GM12878 (cell line): Measurements from ENCODE around the gene IQGAP2. TPM values are rescaled to one million over a fixed set of nuclear protein-coding genes. Genes with fewer than 3 reads are reported as not detected.

Source experiments
- ATAC-seq: fragments of 200-7000 bp; cut with Tn5 transposase; 3 replicates; pipeline ENCODE4 v1.9.1; 2020; ENCODE audit warnings: mild to moderate bottlenecking, moderate library complexity
- BruUV-seq: library from RNA; stranded (reverse); fragments of 400-500 nt; replicated peaks from 2 replicates; lab custom pipeline; 2021; lab: Mats Ljungman, UMichigan
- CTCF ChIA-PET: fragments of 300-600 bp; sonication (Branson Sonifier 250); formaldehyde crosslinking; extraction: SDS; loops from one replicate; lab custom pipeline; 2021; ENCODE audit warnings: inconsistent platforms; lab: Yijun Ruan, JAX
- POLR2A ChIA-PET: fragments of 350-600 bp; formaldehyde crosslinking; extraction: SDS; loops from one replicate; lab custom pipeline; 2021; ENCODE audit warnings: inconsistent platforms; lab: Charles Lee
- RAD21 ChIA-PET: fragments of 300-600 bp; sonication (Branson Sonifier 250); formaldehyde crosslinking; loops from one replicate; lab custom pipeline; 2023; ENCODE audit warnings: antibody characterized with exemption; ENCODE audit not compliant: unreplicated experiment; lab: Charles Lee
- SMC1A ChIA-PET: fragments of 300-600 bp; sonication (Branson Sonifier 250); formaldehyde crosslinking; loops from one replicate; lab custom pipeline; 2023; ENCODE audit not compliant: unreplicated experiment, uncharacterized antibody; lab: Charles Lee
- DNase-seq: peaks from one replicate; pipeline ENCODE4 v3.0.0-alpha.2; 2011; ENCODE audit warnings: low read depth, low spot score
- FAIRE-seq: peaks from 3 replicates; lab custom pipeline; 2011; peaks lifted over from hg19 to GRCh38; lab: Jason Lieb, UNC
- H2AFZ ChIP-seq: 2 replicates; pipeline ENCODE4 v1.6.0; 2011; ENCODE audit warnings: low read depth, low read length, control low read depth; ENCODE audit not compliant: control insufficient read depth
- H3K27ac ChIP-seq: 2 replicates; pipeline ENCODE4 v1.5.1; 2011; ENCODE audit warnings: control low read depth; ENCODE audit not compliant: control insufficient read depth, insufficient read depth
- H3K27me3 ChIP-seq, 2 experiments: replicated peaks in 1 of 2; 2 replicates each; pipeline versions ENCODE4 v1.6.0 to v1.6.1; 2011; ENCODE audit warnings: low read length in 1 of 2; ENCODE audit not compliant: control insufficient read depth in 2 of 2, insufficient read depth in 2 of 2
- H3K36me3 ChIP-seq, 2 experiments: 2 replicates each; pipeline ENCODE4 v1.5.1; 2011; ENCODE audit warnings: low read length in 1 of 2; ENCODE audit not compliant: control insufficient read depth in 2 of 2, insufficient read depth in 2 of 2
- H3K4me1 ChIP-seq: 2 replicates; pipeline ENCODE4 v1.6.1; 2011; ENCODE audit warnings: mild to moderate bottlenecking, low read length, moderate library complexity, mixed read lengths; ENCODE audit not compliant: control insufficient read depth, insufficient read depth
- H3K4me2 ChIP-seq: 2 replicates; pipeline ENCODE4 v1.6.0; 2011; ENCODE audit warnings: control low read depth; ENCODE audit not compliant: control insufficient read depth, insufficient read depth
- H3K4me3 ChIP-seq: fragments of 200-600 bp; sonication (generic); 2 replicates; pipeline ENCODE4 v1.5.1; 2016
- H3K79me2 ChIP-seq: 2 replicates; pipeline ENCODE4 v1.6.0; 2011; ENCODE audit warnings: low read length; ENCODE audit not compliant: control insufficient read depth, insufficient read depth
- H3K9ac ChIP-seq: 2 replicates; pipeline ENCODE4 v1.8.0; 2011; ENCODE audit warnings: low read length, control low read depth, mixed read lengths; ENCODE audit not compliant: control insufficient read depth, insufficient read depth
- H3K9me3 ChIP-seq: replicated peaks from 3 replicates; pipeline ENCODE4 v1.5.1; 2011; ENCODE audit warnings: mild to moderate bottlenecking, low read length; ENCODE audit not compliant: control insufficient read depth, insufficient read depth
- H4K20me1 ChIP-seq: 2 replicates; pipeline ENCODE4 v1.6.0; 2011; ENCODE audit not compliant: control insufficient read depth, insufficient read depth
- BACH1 ChIP-seq: fragments of 450-650 bp; IDR thresholded peaks from 2 replicates; pipeline ENCODE4 v1.6.1; 2017; ENCODE audit warnings: mild to moderate bottlenecking, borderline replicate concordance
- CBFB ChIP-seq: IDR thresholded peaks from 2 replicates; pipeline ENCODE4 v1.6.1; 2016; ENCODE audit warnings: antibody characterized with exemption, low read depth
- E2F8 ChIP-seq: fragments of 450-650 bp; IDR thresholded peaks from 2 replicates; pipeline ENCODE4 v1.6.1; 2018; ENCODE audit warnings: mild to moderate bottlenecking, low read depth, moderate library complexity; ENCODE audit not compliant: partially characterized antibody
- ETV6 ChIP-seq, 2 experiments: fragments of 450-650 bp in 1 of 2; IDR thresholded peaks in 1 of 2; conservative IDR thresholded peaks in 1 of 2; 2 replicates each; pipeline ENCODE4 v1.6.1; 2014; ENCODE audit warnings: antibody characterized with exemption in 1 of 2, borderline replicate concordance in 1 of 2, low read depth in 1 of 2, mild to moderate bottlenecking in 1 of 2, moderate library complexity in 1 of 2
- FOS ChIP-seq: IDR thresholded peaks from 3 replicates; pipeline ENCODE4 v1.6.1; 2011; ENCODE audit warnings: borderline replicate concordance; ENCODE audit not compliant: insufficient read length; ENCODE audit errors: extremely low read depth
- FOXK2 ChIP-seq: fragments of 450-650 bp; IDR thresholded peaks from 2 replicates; pipeline ENCODE4 v1.6.1; 2017; ENCODE audit warnings: mild to moderate bottlenecking, moderate library complexity
- NFYB ChIP-seq: IDR thresholded peaks from 2 replicates; pipeline ENCODE4 v1.6.1; 2011; ENCODE audit warnings: low read depth, mild to moderate bottlenecking, low read length, improper control_type of control experiment, moderate library complexity; ENCODE audit not compliant: insufficient read depth
- NKRF ChIP-seq: fragments of 450-650 bp; conservative IDR thresholded peaks from 2 replicates; pipeline ENCODE4 v1.6.1; 2017; ENCODE audit warnings: mild to moderate bottlenecking, moderate library complexity
- PAX5 ChIP-seq: IDR thresholded peaks from 2 replicates; pipeline ENCODE4 v1.6.1; 2011; ENCODE audit warnings: low read depth, low read length, borderline replicate concordance
- RBBP5 ChIP-seq: fragments of 200-600 bp; sonication (generic); conservative IDR thresholded peaks from 2 replicates; pipeline ENCODE4 v1.6.1; 2016
- RCOR1 ChIP-seq: conservative IDR thresholded peaks from 2 replicates; pipeline ENCODE4 v1.6.1; 2012; ENCODE audit warnings: low read depth, low read length, improper control_type of control experiment
- TARDBP ChIP-seq: IDR thresholded peaks from 2 replicates; pipeline ENCODE4 v1.6.1; 2016; ENCODE audit warnings: borderline replicate concordance
- ZNF274 ChIP-seq: IDR thresholded peaks from one replicate; pipeline ENCODE4 v1.8.0; 2011; ENCODE audit not compliant: insufficient read length, insufficient read depth
- ZNF384 ChIP-seq: IDR thresholded peaks from 2 replicates; pipeline ENCODE4 v1.6.1; 2012; ENCODE audit warnings: low read depth, mild to moderate bottlenecking, low read length, improper control_type of control experiment, borderline replicate concordance
- ZSCAN29 ChIP-seq: fragments of 450-650 bp; IDR thresholded peaks from 2 replicates; pipeline ENCODE4 v1.6.1; 2017; ENCODE audit warnings: mild to moderate bottlenecking, moderate library complexity
- WGBS: methylation state at CpG from one replicate; pipeline ENCODE4 v1.1.6; 2016; ENCODE audit warnings: low lambda C conversion rate; ENCODE audit not compliant: insufficient replicate concordance, insufficient coverage; ENCODE audit errors: missing lambda C conversion rate; 5-methylcytosine and 5-hydroxymethylcytosine counted together
- in situ Hi-C: fragments of 300-500 bp; cut with MboI; formaldehyde crosslinking; loops from 9 replicates; pipeline ENCODE4 v1.14.3; 2018; ENCODE audit warnings: mixed read lengths
- intact Hi-C: fragments of 100-400 bp; cut with micrococcal nuclease; formaldehyde crosslinking; loops from one replicate; pipeline ENCODE4 v1.14.2; 2022; ENCODE audit not compliant: unreplicated experiment
- polyA plus RNA-seq, 11 experiments: library from polyadenylated mRNA; depleted of rRNA in 4 of 11; unstranded in 6 of 11; stranded (reverse) in 5 of 11; fragments of >200 nt; fragmentation: Nextera tagmentation in 4 of 11; fragmentation: Illumina TruSeq in 1 of 11; extraction: Ambion mirVana in 4 of 11; extraction: Trizol in 1 of 11; gene quantifications; 1 replicate in 1 of 11; 2 replicates in 10 of 11; pipeline versions ENCODE4 v1.2.1 to v1.2.3, GENCODE V29; 2011 to 2016; ENCODE audit warnings: inconsistent platforms in 2 of 11, missing spikeins in 2 of 11, low read depth in 1 of 11
- total RNA-seq, 4 experiments: library from RNA; depleted of rRNA in 3 of 4; stranded (reverse); fragments of >200 nt in 3 of 4; fragmentation: Illumina TruSeq in 1 of 4; extraction: Trizol in 1 of 4; gene quantifications; 2 replicates each; pipeline versions ENCODE4 v1.2.1 to v1.2.3, GENCODE V29; 2013 to 2021

The IQGAP2 gene
- total and polyA plus RNA-seq, 10 of the 15 experiments (the other 5 are each of a cell fraction or from before 2014, with no cell fraction given): 14.5 to 41.4 (median 21.8) TPM

- H3K79me2 ChIP-seq: no peaks in the 10 kb centered on the region
- no peak overlapping the region for H3K4me2 ChIP-seq
- RAD21 ChIA-PET: no interaction called here
- DNase-seq: no peak
- no peaks in the 10 kb centered on the region for H3K9me3 ChIP-seq
- TF ChIP-seq RBBP5 (no peak), FOXK2 (no peak), ZNF384 (no peak), CBFB (no peak), NFYB (no peak), ZNF274 (no peak), E2F8 (no peak), ZSCAN29 (no peak), PAX5 (no peak), NKRF (no peak), RCOR1 (no peak), FOS (no peak), BACH1 (no peak), ETV6 (conservative IDR thresholded peaks at IDR 0.05 in 1 of 2, IDR thresholded peaks at IDR 0.05 in 1 of 2; ENCODE audit: borderline replicate concordance in 1 of 2, low read depth in 1 of 2) (no peak), TARDBP (no peak)
- TF ChIP-seq, all 136 proteins: peak for 0
- H4K20me1 ChIP-seq: no peaks in the 10 kb centered on the region
- no TSS peak for BruUV-seq
- in situ Hi-C loops: no loop called here
- no peak for FAIRE-seq
- ATAC-seq: no peak
- intact Hi-C loops: no loop called here
- H3K36me3 ChIP-seq: no peaks in the 10 kb centered on the region
- no peak overlapping the region for H3K27ac ChIP-seq
- no peak overlapping the region for H2AFZ ChIP-seq
- H3K27me3 ChIP-seq: no peaks in the 10 kb centered on the region
- ChIA-PET CTCF (interaction anchor here (1.3 to 1.5 kb wide), 2 partner anchors 13 to 219 kb away, joined by 3 read pairs; no protein-coding TSS in a partner anchor), POLR2A (no interaction called here), SMC1A (no interaction called here)
- H3K4me3 ChIP-seq: no peak overlapping the region
- no peak overlapping the region for H3K9ac ChIP-seq
- WGBS: 76% methylated on average over 2 of the region's 2 CpGs
- peaks cover 3% of the 10 kb centered on the region; the same call in 1 of the 2 replicates for H3K4me1 ChIP-seq
These were observed 38.9 kb upstream of the IQGAP2 start for GRCh38 chr5:76364226-76364589.
